Bronchial epithelial cell (primary cell): ENCODE data around the gene KRTAP5-8. TPM values are rescaled to one million over a fixed set of nuclear protein-coding genes. Genes with fewer than 3 reads are reported as not detected.
A peak's percentile ranks its signal among the peaks of the same experiment; 100 is the strongest.

ENCODE experiments used
- DNase-seq: peaks from one replicate; pipeline ENCODE4 v3.0.0-alpha.2; 2010; ENCODE audit warnings: low read depth
- FAIRE-seq: peaks from 2 replicates; lab custom pipeline; 2011; peaks lifted over from hg19 to GRCh38; lab: Jason Lieb, UNC
- H3K27me3 ChIP-seq: 2 replicates; pipeline ENCODE4 v1.5.1; 2011; ENCODE audit warnings: low read length; ENCODE audit not compliant: control insufficient read depth, insufficient read depth
- H3K36me3 ChIP-seq: 2 replicates; pipeline ENCODE4 v1.5.1; 2011; ENCODE audit warnings: low read length; ENCODE audit not compliant: control insufficient read depth, insufficient read depth
- H3K4me3 ChIP-seq: 2 replicates; pipeline ENCODE4 v1.5.1; 2011; ENCODE audit warnings: mild to moderate bottlenecking, low read depth, low read length, control low read depth
- CTCF ChIP-seq: IDR thresholded peaks from 2 replicates; pipeline ENCODE4 v1.5.1; 2011; ENCODE audit warnings: mild to moderate bottlenecking, moderate library complexity, low read length, control low read depth, inconsistent platforms; ENCODE audit not compliant: insufficient read depth, severe bottlenecking
- total RNA-seq: library from RNA; depleted of rRNA; stranded (reverse); fragments of >200 nt; gene quantifications from 2 replicates; pipeline ENCODE4 v1.2.1, GENCODE V29; 2014

KRTAP5-8 gene
- total RNA-seq, 1 donor from 2014 or later = not detected

GRCh38 chr11:71491531-71491930 lies 46.3 kb upstream of the KRTAP5-8 start:
- Histone ChIP-seq H3K27me3 (no peaks in the 10 kb centered on the region), H3K36me3 (peaks cover 36% of the 10 kb centered on the region), H3K4me3 (no peak overlapping the region)
- no peak for TF ChIP-seq CTCF
- DNase-seq (no peak), FAIRE-seq (no peak)

GRCh38 chr11:71491940-71492339 lies 45.9 kb upstream of the KRTAP5-8 start:
- Histone ChIP-seq H3K36me3 (peaks cover 36% of the 10 kb centered on the region), H3K27me3 (no peaks in the 10 kb centered on the region), H3K4me3 (no peak overlapping the region)
- FAIRE-seq (no peak), DNase-seq (no peak)
- TF ChIP-seq CTCF = no peak

GRCh38 chr11:71495286-71496230 lies 42.3 kb upstream of the KRTAP5-8 start:
- Histone ChIP-seq H3K27me3 (no peaks in the 10 kb centered on the region), H3K36me3 (peaks cover 36% of the 10 kb centered on the region), H3K4me3 (no peak overlapping the region)
- TF ChIP-seq CTCF = no peak
- DNase-seq (no peak), FAIRE-seq (peak; percentile 18)

- TF ChIP-seq CTCF = no peak
- H3K4me3 ChIP-seq = no peak overlapping the region
- no peak for DNase-seq
- H3K27me3 ChIP-seq = no peaks in the 10 kb centered on the region
- peaks cover 31% of the 10 kb centered on the region for H3K36me3 ChIP-seq
- FAIRE-seq = no peak
Measured at GRCh38 chr11:71496421-71496820, 41.4 kb upstream of the KRTAP5-8 start.

GRCh38 chr11:71498091-71498490 lies 39.7 kb upstream of the KRTAP5-8 start:
- no peak for TF ChIP-seq CTCF
- no peaks in the 10 kb centered on the region for H3K27me3 ChIP-seq
- FAIRE-seq (no peak), DNase-seq (no peak)
- H3K36me3 ChIP-seq = peaks cover 30% of the 10 kb centered on the region
- H3K4me3 ChIP-seq = no peak overlapping the region
